ENCODE results near the gene HARBI1. TPM values are rescaled to one million over a fixed set of nuclear protein-coding genes. Genes with fewer than 3 reads are reported as not detected.
A peak's percentile ranks its signal among the peaks of the same experiment; 100 is the strongest.

Gene HARBI1
- total and polyA plus RNA-seq, 2 donors (not counting 1 experiment from before 2014, with no cell fraction given) = 4.9 to 7.6 TPM

DNA sequence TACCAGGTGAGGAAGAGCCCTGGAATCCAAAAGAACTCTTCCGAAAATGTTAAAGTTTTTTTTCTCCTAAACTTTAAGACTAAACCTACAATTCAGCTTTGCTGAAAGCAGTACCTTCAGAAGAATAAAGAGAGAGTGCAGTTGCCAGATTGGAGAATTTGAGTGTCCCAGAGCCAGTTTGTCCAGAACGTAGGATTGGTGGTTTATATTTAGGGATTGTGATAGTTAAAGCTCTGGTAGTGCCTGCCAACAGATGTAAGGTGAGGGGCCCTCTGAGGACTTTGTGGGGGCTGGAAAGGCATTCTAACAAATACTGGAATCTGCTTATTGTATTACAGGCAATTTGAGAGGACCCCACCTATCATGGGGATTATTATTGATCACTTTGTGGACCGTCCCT lies 40.2 kb upstream of the HARBI1 start:
- no peak for DNase-seq (ENCODE audit: low read depth in 2 of 2)
- no peak overlapping the region for H3K4me2 ChIP-seq (ENCODE audit: extremely low read depth, insufficient read depth, low read length)
- H3K27ac ChIP-seq (ENCODE audit: insufficient read depth, low read length) = no peak overlapping the region
- H3K9me3 ChIP-seq (ENCODE audit: control insufficient read depth, insufficient read depth, low read depth, low read length) = no peaks in the 10 kb centered on the region
- no peak overlapping the region for H3K4me3 ChIP-seq (replicated peaks in 1 of 4; ENCODE audit: control extremely low read depth in 1 of 4, insufficient read depth in 1 of 4, low read depth in 3 of 4, low read length in 4 of 4)
- no peak overlapping the region for H3K9ac ChIP-seq (ENCODE audit: insufficient read depth, low read length)
- H3K79me2 ChIP-seq (ENCODE audit: control insufficient read depth, insufficient read depth, low read length) = no peaks in the 10 kb centered on the region
- no peaks in the 10 kb centered on the region for H3K27me3 ChIP-seq (ENCODE audit: control insufficient read depth, insufficient read depth, low read length)
- no peak overlapping the region for H2AFZ ChIP-seq (ENCODE audit: low read length)
- TF ChIP-seq, protein P1, sequence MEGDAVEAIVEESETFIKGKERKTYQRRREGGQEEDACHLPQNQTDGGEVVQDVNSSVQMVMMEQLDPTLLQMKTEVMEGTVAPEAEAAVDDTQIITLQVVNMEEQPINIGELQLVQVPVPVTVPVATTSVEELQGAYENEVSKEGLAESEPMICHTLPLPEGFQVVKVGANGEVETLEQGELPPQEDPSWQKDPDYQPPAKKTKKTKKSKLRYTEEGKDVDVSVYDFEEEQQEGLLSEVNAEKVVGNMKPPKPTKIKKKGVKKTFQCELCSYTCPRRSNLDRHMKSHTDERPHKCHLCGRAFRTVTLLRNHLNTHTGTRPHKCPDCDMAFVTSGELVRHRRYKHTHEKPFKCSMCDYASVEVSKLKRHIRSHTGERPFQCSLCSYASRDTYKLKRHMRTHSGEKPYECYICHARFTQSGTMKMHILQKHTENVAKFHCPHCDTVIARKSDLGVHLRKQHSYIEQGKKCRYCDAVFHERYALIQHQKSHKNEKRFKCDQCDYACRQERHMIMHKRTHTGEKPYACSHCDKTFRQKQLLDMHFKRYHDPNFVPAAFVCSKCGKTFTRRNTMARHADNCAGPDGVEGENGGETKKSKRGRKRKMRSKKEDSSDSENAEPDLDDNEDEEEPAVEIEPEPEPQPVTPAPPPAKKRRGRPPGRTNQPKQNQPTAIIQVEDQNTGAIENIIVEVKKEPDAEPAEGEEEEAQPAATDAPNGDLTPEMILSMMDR (conservative IDR thresholded peaks at IDR 0.05 in 1 of 2, IDR thresholded peaks at IDR 0.05 in 1 of 2; ENCODE audit: low read depth in 1 of 2, low read length in 2 of 2) = no peak
- no peak for TF ChIP-seq EZH2 (IDR thresholded peaks at IDR 0.05; ENCODE audit: low read length, missing control alignments)
- no peaks in the 10 kb centered on the region for H3K4me1 ChIP-seq (ENCODE audit: control insufficient read depth, extremely low read depth, insufficient read depth, low read length)
- no peaks in the 10 kb centered on the region for H4K20me1 ChIP-seq (ENCODE audit: control insufficient read depth, extremely low read depth, insufficient read depth, low read length)
- peaks cover 3% of the 10 kb centered on the region for H3K36me3 ChIP-seq (ENCODE audit: control insufficient read depth, insufficient read depth, low read length)

DNA sequence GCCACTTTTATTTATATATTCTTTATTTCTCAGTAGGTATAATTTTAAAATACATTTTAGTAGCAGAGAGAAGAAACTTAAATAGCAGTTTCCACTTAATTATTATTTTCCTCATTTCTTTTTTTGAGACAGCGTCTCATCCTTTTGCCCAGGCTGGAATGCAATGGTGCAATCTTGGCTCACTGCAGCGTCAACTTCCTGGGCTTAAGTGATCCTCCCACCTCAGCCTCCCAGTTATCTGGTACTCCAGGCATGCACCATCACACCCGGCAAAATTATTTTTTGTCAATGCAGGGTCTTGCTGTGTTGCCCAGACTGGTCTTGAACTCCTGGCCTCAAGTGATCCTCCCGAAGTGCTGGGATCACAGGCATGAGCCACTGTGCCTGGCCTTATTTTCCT lies 38.6 kb upstream of the HARBI1 start:
- TF ChIP-seq EZH2 (IDR thresholded peaks at IDR 0.05; ENCODE audit: low read length, missing control alignments) = no peak
- TF ChIP-seq, protein P1 (conservative IDR thresholded peaks at IDR 0.05 in 1 of 2, IDR thresholded peaks at IDR 0.05 in 1 of 2; ENCODE audit: low read depth in 1 of 2, low read length in 2 of 2) = no peak
- Histone ChIP-seq H3K9ac (ENCODE audit: insufficient read depth, low read length) (no peak overlapping the region), H3K79me2 (ENCODE audit: control insufficient read depth, insufficient read depth, low read length) (no peaks in the 10 kb centered on the region), H4K20me1 (ENCODE audit: control insufficient read depth, extremely low read depth, insufficient read depth, low read length) (no peaks in the 10 kb centered on the region), H3K4me2 (ENCODE audit: extremely low read depth, insufficient read depth, low read length) (no peak overlapping the region), H3K4me1 (ENCODE audit: control insufficient read depth, extremely low read depth, insufficient read depth, low read length) (no peaks in the 10 kb centered on the region), H3K27ac (ENCODE audit: insufficient read depth, low read length) (no peak overlapping the region), H3K9me3 (ENCODE audit: control insufficient read depth, insufficient read depth, low read depth, low read length) (no peaks in the 10 kb centered on the region), H3K4me3 (replicated peaks in 1 of 4; ENCODE audit: control extremely low read depth in 1 of 4, insufficient read depth in 1 of 4, low read depth in 3 of 4, low read length in 4 of 4) (no peak overlapping the region), H3K36me3 (ENCODE audit: control insufficient read depth, insufficient read depth, low read length) (peaks cover 9% of the 10 kb centered on the region), H3K27me3 (ENCODE audit: control insufficient read depth, insufficient read depth, low read length) (no peaks in the 10 kb centered on the region), H2AFZ (ENCODE audit: low read length) (no peak overlapping the region)
- DNase-seq (ENCODE audit: low read depth in 2 of 2) = no peak

DNA sequence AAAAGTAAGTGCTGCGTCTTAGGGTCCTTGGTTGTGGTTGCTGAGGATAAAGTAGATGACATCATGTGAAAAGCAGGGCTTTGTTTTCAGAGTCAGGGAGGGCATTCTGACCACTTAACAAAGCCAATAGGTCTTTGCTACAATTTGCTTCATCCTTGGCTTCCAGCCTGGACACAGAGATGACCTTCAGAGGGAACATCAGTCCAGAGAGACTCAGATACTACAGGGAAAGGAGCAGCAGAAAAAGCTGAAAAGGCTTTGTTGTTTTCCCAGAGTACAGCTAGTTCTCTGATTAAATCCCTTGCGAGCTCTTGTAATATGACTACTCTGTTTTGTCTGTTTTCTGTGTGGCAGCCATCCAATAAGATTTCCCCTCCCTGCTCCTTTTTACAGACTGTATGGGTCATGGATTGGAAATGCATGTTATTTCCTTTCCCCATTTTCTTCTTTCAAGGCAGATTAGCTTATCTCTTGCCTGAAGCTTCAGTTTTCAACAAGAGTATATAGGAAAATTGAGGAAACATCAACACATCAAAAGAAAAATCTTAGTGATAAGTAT lies 32.2 kb upstream of the HARBI1 start:
- Histone ChIP-seq H3K9me3 (ENCODE audit: control insufficient read depth, insufficient read depth, low read depth, low read length) (no peaks in the 10 kb centered on the region), H3K27ac (ENCODE audit: insufficient read depth, low read length) (peak overlapping the region; percentile 77), H3K36me3 (ENCODE audit: control insufficient read depth, insufficient read depth, low read length) (peaks cover 10% of the 10 kb centered on the region), H3K4me1 (ENCODE audit: control insufficient read depth, extremely low read depth, insufficient read depth, low read length) (peaks cover 6% of the 10 kb centered on the region), H4K20me1 (ENCODE audit: control insufficient read depth, extremely low read depth, insufficient read depth, low read length) (no peaks in the 10 kb centered on the region), H3K79me2 (ENCODE audit: control insufficient read depth, insufficient read depth, low read length) (no peaks in the 10 kb centered on the region), H3K27me3 (ENCODE audit: control insufficient read depth, insufficient read depth, low read length) (no peaks in the 10 kb centered on the region), H3K4me3 (replicated peaks in 1 of 4; ENCODE audit: control extremely low read depth in 1 of 4, insufficient read depth in 1 of 4, low read depth in 3 of 4, low read length in 4 of 4) (no peak overlapping the region), H3K4me2 (ENCODE audit: extremely low read depth, insufficient read depth, low read length) (peak overlapping the region; percentile 63), H3K9ac (ENCODE audit: insufficient read depth, low read length) (no peak overlapping the region), H2AFZ (ENCODE audit: low read length) (peak overlapping the region; percentile 48)
- DNase-seq (ENCODE audit: low read depth in 2 of 2) = peak; percentile 96 to 97
- TF ChIP-seq, protein P1 (conservative IDR thresholded peaks at IDR 0.05 in 1 of 2, IDR thresholded peaks at IDR 0.05 in 1 of 2; ENCODE audit: low read depth in 1 of 2, low read length in 2 of 2) = no peak
- TF ChIP-seq EZH2 (IDR thresholded peaks at IDR 0.05; ENCODE audit: low read length, missing control alignments) = no peak
